Activated naive CD8-positive, alpha-beta T cell treated with anti-CD3 and anti-CD28 coated beads, Interleukin-2, amount 50 U/mL, for 16 hours (primary cell): ENCODE data around the gene COL19A1.
"Not testable (repeated sequence)": the region's sequence is repeated elsewhere in the genome, so short reads cannot be mapped to it uniquely, and the experiment has no call there.

Source experiments
- DNase-seq: peaks from one replicate; pipeline ENCODE4 v3.0.0-alpha.2; 2020; ENCODE audit warnings: low read depth, low spot score

COL19A1 gene

GRCh38 chr6:69866770-69867638 lies 648 bp downstream of the COL19A1 start:
- peak; percentile 17 for DNase-seq

GRCh38 chr6:69867639-69867976 lies 1.3 kb downstream of the COL19A1 start:
- no peak for DNase-seq

GRCh38 chr6:69868252-69868804 lies 2.0 kb downstream of the COL19A1 start:
- DNase-seq = no peak

GRCh38 chr6:69868961-69869360 lies 2.6 kb downstream of the COL19A1 start:
- no peak for DNase-seq

- no peak for DNase-seq
Measured at GRCh38 chr6:69871107-69871506, 4.8 kb downstream of the COL19A1 start.

- no peak for DNase-seq
Measured at GRCh38 chr6:69873291-69873690, 6.9 kb downstream of the COL19A1 start.

- no peak for DNase-seq
Measured at GRCh38 chr6:69875715-69876114, 9.4 kb downstream of the COL19A1 start.

GRCh38 chr6:69878795-69879194 lies 12.4 kb downstream of the COL19A1 start:
- no peak for DNase-seq

- no peak for DNase-seq
Measured at GRCh38 chr6:69880601-69881000, 14.2 kb downstream of the COL19A1 start.

GRCh38 chr6:69881322-69882151 lies 15.2 kb downstream of the COL19A1 start:
- DNase-seq = no peak

GRCh38 chr6:69883551-69883950 lies 17.2 kb downstream of the COL19A1 start:
- no peak for DNase-seq

GRCh38 chr6:69884231-69884630 lies 17.9 kb downstream of the COL19A1 start:
- no peak for DNase-seq

- DNase-seq = no peak
Measured at GRCh38 chr6:69887026-69887425, 20.7 kb downstream of the COL19A1 start.

GRCh38 chr6:69887714-69888345 lies 21.5 kb downstream of the COL19A1 start:
- DNase-seq = no peak

- DNase-seq = no peak
Measured at GRCh38 chr6:69888482-69889233, 22.3 kb downstream of the COL19A1 start.

GRCh38 chr6:69889234-69889974 lies 23.0 kb downstream of the COL19A1 start:
- not testable (repeated sequence) for DNase-seq

GRCh38 chr6:69892561-69892960 lies 26.2 kb downstream of the COL19A1 start:
- not testable (repeated sequence) for DNase-seq

GRCh38 chr6:69893266-69893665 lies 26.9 kb downstream of the COL19A1 start:
- DNase-seq = not testable (repeated sequence)

- DNase-seq = no peak
Measured at GRCh38 chr6:69894578-69895347, 28.4 kb downstream of the COL19A1 start.

- DNase-seq = no peak
Measured at GRCh38 chr6:69895396-69895795, 29.0 kb downstream of the COL19A1 start.
